ENCODE results near the gene CIC. TPM values are rescaled to one million over a fixed set of nuclear protein-coding genes. Genes with fewer than 3 reads are reported as not detected.
A peak's percentile ranks its signal among the peaks of the same experiment; 100 is the strongest.

CIC gene
- total and polyA plus RNA-seq, 3 experiments from 2014 or later, result 2.7 to 60.4 (median 53.9) TPM

GRCh38 chr19:42288881-42289555 lies 20.0 kb downstream of the CIC start:
- peaks cover 18% of the 10 kb centered on the region for H3K4me1 ChIP-seq (ENCODE audit: insufficient read depth, low read length)
- no peak overlapping the region for H3K4me3 ChIP-seq (ENCODE audit: low read length)
- DNase-seq, result no peak
- H3K27ac Mint-ChIP-seq, result peak overlapping the region in 1 of 8 donors; percentile 34
- H3K4me3 Mint-ChIP-seq, result peak overlapping the region in 1 of 7 donors; percentile 18
- peaks cover 20% of the 10 kb centered on the region for H3K36me3 ChIP-seq (ENCODE audit: insufficient read depth, low read length)
- no peaks in the 10 kb centered on the region for H3K27me3 Mint-ChIP-seq
- ChIA-PET CTCF (interaction anchor here (1.3 kb wide), 1 partner anchor 181 kb away, joined by 4 read pairs; no protein-coding TSS in a partner anchor), POLR2A (no interaction called here)
- H3K27ac ChIP-seq (ENCODE audit: low read depth, low read length), result no peak overlapping the region
- H3K27me3 ChIP-seq (ENCODE audit: insufficient read depth, low read length, poor library complexity, severe bottlenecking), result no peaks in the 10 kb centered on the region
- peaks cover 0 to 76% (median 2%) of the 10 kb centered on the region in 3 donors for H3K36me3 Mint-ChIP-seq
- no peaks in the 10 kb centered on the region for H3K9me3 Mint-ChIP-seq
- H3K9me3 ChIP-seq (ENCODE audit: low read length), result no peaks in the 10 kb centered on the region
- peaks cover 15 to 26% (median 16%) of the 10 kb centered on the region in 3 donors for H3K4me1 Mint-ChIP-seq

- POLR2A ChIA-PET, result no interaction called here
Observed at GRCh38 chr19:42289556-42290041, 20.5 kb downstream of the CIC start.

GRCh38 chr19:42290136-42290522 lies 21.1 kb downstream of the CIC start:
- Histone ChIP-seq H3K4me3 (ENCODE audit: low read length) (no peak overlapping the region), H3K27me3 (ENCODE audit: insufficient read depth, low read length, poor library complexity, severe bottlenecking) (no peaks in the 10 kb centered on the region), H3K36me3 (ENCODE audit: insufficient read depth, low read length) (peaks cover 20% of the 10 kb centered on the region), H3K4me1 (ENCODE audit: insufficient read depth, low read length) (peaks cover 12% of the 10 kb centered on the region), H3K9me3 (ENCODE audit: low read length) (no peaks in the 10 kb centered on the region), H3K27ac (ENCODE audit: low read depth, low read length) (no peak overlapping the region)
- H3K36me3 Mint-ChIP-seq, result peaks cover 0 to 79% (median 2%) of the 10 kb centered on the region in 3 donors
- no peaks in the 10 kb centered on the region for H3K9me3 Mint-ChIP-seq
- CTCF ChIA-PET, result no interaction called here
- H3K27ac Mint-ChIP-seq, result no peak overlapping the region
- no peaks in the 10 kb centered on the region for H3K27me3 Mint-ChIP-seq
- H3K4me1 Mint-ChIP-seq, result peaks cover 9 to 21% (median 11%) of the 10 kb centered on the region in 3 donors
- no peak overlapping the region for H3K4me3 Mint-ChIP-seq
- POLR2A ChIA-PET, result no interaction called here
- no peak for DNase-seq

More at GRCh38 chr19:42289556-42290041, 20.5 kb downstream of the CIC start:
- peaks cover 14 to 26% (median 16%) of the 10 kb centered on the region in 3 donors for H3K4me1 Mint-ChIP-seq
- peaks cover 17% of the 10 kb centered on the region for H3K4me1 ChIP-seq (ENCODE audit: insufficient read depth, low read length)
- peak overlapping the region in 1 of 7 donors; percentile 33 for H3K4me3 Mint-ChIP-seq
- H3K4me3 ChIP-seq (ENCODE audit: low read length), result no peak overlapping the region
- H3K27ac ChIP-seq (ENCODE audit: low read depth, low read length), result no peak overlapping the region
- DNase-seq, result no peak
- H3K27ac Mint-ChIP-seq, result peak overlapping the region in 1 of 8 donors; percentile 20
- CTCF ChIA-PET, result interaction anchor here (1.3 kb wide), 1 partner anchor 181 kb away, joined by 4 read pairs; no protein-coding TSS in a partner anchor
- H3K36me3 ChIP-seq (ENCODE audit: insufficient read depth, low read length), result peaks cover 20% of the 10 kb centered on the region
- no peaks in the 10 kb centered on the region for H3K27me3 Mint-ChIP-seq
- H3K36me3 Mint-ChIP-seq, result peaks cover 0 to 82% (median 2%) of the 10 kb centered on the region in 3 donors
- no peaks in the 10 kb centered on the region for H3K27me3 ChIP-seq (ENCODE audit: insufficient read depth, low read length, poor library complexity, severe bottlenecking)
- no peaks in the 10 kb centered on the region for H3K9me3 Mint-ChIP-seq
- H3K9me3 ChIP-seq (ENCODE audit: low read length), result no peaks in the 10 kb centered on the region

- Mint-ChIP-seq H3K9me3 (no peaks in the 10 kb centered on the region), H3K4me3 (no peak overlapping the region), H3K4me1 (peaks cover 5 to 14% (median 6%) of the 10 kb centered on the region in 3 donors), H3K27ac (peak overlapping the region in 2 of 8 donors; percentile 26 to 77), H3K27me3 (no peaks in the 10 kb centered on the region), H3K36me3 (peaks cover 0 to 83% (median 2%) of the 10 kb centered on the region in 3 donors)
- no peak overlapping the region for H3K27ac ChIP-seq (ENCODE audit: low read depth, low read length)
- peak; percentile 53 to 78 (median 60) for DNase-seq
- ChIA-PET CTCF (interaction anchor here (1.1 to 1.2 kb wide), 2 partner anchors 158 to 171 kb away, joined by 4 read pairs; partner anchors contain the start of gene POU2F2), POLR2A (no interaction called here)
- H3K4me1 ChIP-seq (ENCODE audit: insufficient read depth, low read length), result peaks cover 5% of the 10 kb centered on the region
- H3K4me3 ChIP-seq (ENCODE audit: low read length), result no peak overlapping the region
- peaks cover 20% of the 10 kb centered on the region for H3K36me3 ChIP-seq (ENCODE audit: insufficient read depth, low read length)
- no peaks in the 10 kb centered on the region for H3K9me3 ChIP-seq (ENCODE audit: low read length)
- no peaks in the 10 kb centered on the region for H3K27me3 ChIP-seq (ENCODE audit: insufficient read depth, low read length, poor library complexity, severe bottlenecking)
Observed at GRCh38 chr19:42290523-42291434, 21.7 kb downstream of the CIC start.

GRCh38 chr19:42291435-42291810 lies 22.4 kb downstream of the CIC start:
- H3K27ac Mint-ChIP-seq, result peak overlapping the region in 3 of 8 donors; percentile 64 to 90 (median 77)
- peak overlapping the region in 1 of 7 donors; percentile 62 for H3K4me3 Mint-ChIP-seq
- Histone ChIP-seq H3K27me3 (ENCODE audit: insufficient read depth, low read length, poor library complexity, severe bottlenecking) (no peaks in the 10 kb centered on the region), H3K36me3 (ENCODE audit: insufficient read depth, low read length) (peaks cover 20% of the 10 kb centered on the region), H3K4me3 (ENCODE audit: low read length) (no peak overlapping the region), H3K4me1 (ENCODE audit: insufficient read depth, low read length) (no peaks in the 10 kb centered on the region), H3K9me3 (ENCODE audit: low read length) (no peaks in the 10 kb centered on the region), H3K27ac (ENCODE audit: low read depth, low read length) (no peak overlapping the region)
- H3K27me3 Mint-ChIP-seq, result no peaks in the 10 kb centered on the region
- DNase-seq, result no peak
- no peaks in the 10 kb centered on the region for H3K9me3 Mint-ChIP-seq
- peaks cover 5 to 13% (median 10%) of the 10 kb centered on the region in 3 donors for H3K4me1 Mint-ChIP-seq
- ChIA-PET CTCF (interaction anchor here (1.1 to 1.2 kb wide), 2 partner anchors 159 to 172 kb away, joined by 4 read pairs; partner anchors contain the start of gene POU2F2), POLR2A (no interaction called here)
- peaks cover 0 to 79% (median 2%) of the 10 kb centered on the region in 3 donors for H3K36me3 Mint-ChIP-seq

GRCh38 chr19:42292042-42292960 lies 23.2 kb downstream of the CIC start:
- no peaks in the 10 kb centered on the region for H3K9me3 ChIP-seq (ENCODE audit: low read length)
- Mint-ChIP-seq H3K9me3 (no peaks in the 10 kb centered on the region), H3K4me3 (no peak overlapping the region), H3K27ac (peak overlapping the region in 3 of 8 donors; percentile 74 to 90 (median 77)), H3K27me3 (no peaks in the 10 kb centered on the region), H3K4me1 (peaks cover 5 to 13% (median 10%) of the 10 kb centered on the region in 3 donors), H3K36me3 (peaks cover 0 to 77% (median 2%) of the 10 kb centered on the region in 3 donors)
- ChIA-PET CTCF (interaction anchor here (1.1 to 1.7 kb wide), 3 partner anchors 10 to 160 kb away, joined by 3 to 4 read pairs (median 4); partner anchors contain the start of gene POU2F2), POLR2A (no interaction called here)
- DNase-seq, result no peak
- no peak overlapping the region for H3K4me3 ChIP-seq (ENCODE audit: low read length)
- H3K27me3 ChIP-seq (ENCODE audit: insufficient read depth, low read length, poor library complexity, severe bottlenecking), result no peaks in the 10 kb centered on the region
- peaks cover 17% of the 10 kb centered on the region for H3K36me3 ChIP-seq (ENCODE audit: insufficient read depth, low read length)
- H3K27ac ChIP-seq (ENCODE audit: low read depth, low read length), result no peak overlapping the region
- no peaks in the 10 kb centered on the region for H3K4me1 ChIP-seq (ENCODE audit: insufficient read depth, low read length)

- no peaks in the 10 kb centered on the region for H3K9me3 Mint-ChIP-seq
- Histone ChIP-seq H3K4me3 (ENCODE audit: low read length) (no peak overlapping the region), H3K4me1 (ENCODE audit: insufficient read depth, low read length) (no peaks in the 10 kb centered on the region), H3K27ac (ENCODE audit: low read depth, low read length) (no peak overlapping the region), H3K36me3 (ENCODE audit: insufficient read depth, low read length) (peaks cover 16% of the 10 kb centered on the region), H3K9me3 (ENCODE audit: low read length) (no peaks in the 10 kb centered on the region), H3K27me3 (ENCODE audit: insufficient read depth, low read length, poor library complexity, severe bottlenecking) (no peaks in the 10 kb centered on the region)
- no peak for DNase-seq
- ChIA-PET POLR2A (no interaction called here), CTCF (interaction anchor here (1.4 to 2.2 kb wide), 3 partner anchors 11 to 15 kb away, joined by 3 to 6 read pairs (median 4); no protein-coding TSS in a partner anchor)
- H3K27me3 Mint-ChIP-seq, result no peaks in the 10 kb centered on the region
- peaks cover 0 to 71% (median 2%) of the 10 kb centered on the region in 3 donors for H3K36me3 Mint-ChIP-seq
- H3K4me3 Mint-ChIP-seq, result no peak overlapping the region
- peak overlapping the region in 1 of 8 donors; percentile 66 for H3K27ac Mint-ChIP-seq
- peaks cover 5 to 13% (median 10%) of the 10 kb centered on the region in 3 donors for H3K4me1 Mint-ChIP-seq
Observed at GRCh38 chr19:42292963-42293362, 23.9 kb downstream of the CIC start.

All from CD8-positive, alpha-beta memory T cell (primary cell).